Vagina (tissue), 2 donors: ENCODE measurements around the gene CREB5. TPM values are rescaled to one million over a fixed set of nuclear protein-coding genes. Genes with fewer than 3 reads are reported as not detected.

Experiments used
- DNase-seq, 2 donors: peaks; one replicate each; pipeline ENCODE4 v3.0.0-alpha.2; 2017; ENCODE audit errors: extremely low spot score in 2 of 2
- H3K27ac ChIP-seq: fragments of 200-600 bp; sonication (generic); one replicate; pipeline ENCODE4 v1.5.1; 2019
- H3K27me3 ChIP-seq: fragments of 200-600 bp; sonication (generic); one replicate; pipeline ENCODE4 v1.5.1; 2019
- H3K36me3 ChIP-seq, 2 donors: fragments of 200-600 bp; sonication (generic); one replicate each; pipeline ENCODE4 v1.5.1; 2017 to 2019
- H3K4me1 ChIP-seq: fragments of 200-600 bp; sonication (generic); one replicate; pipeline ENCODE4 v1.5.1; 2019
- H3K4me3 ChIP-seq, 2 donors: fragments of 200-600 bp; sonication (generic); 1 replicate in 1 of 2; 2 replicates in 1 of 2; pipeline ENCODE4 v1.5.1; 2016 to 2019
- H3K9me3 ChIP-seq: fragments of 200-600 bp; sonication (generic); one replicate; pipeline ENCODE4 v1.5.1; 2019
- CTCF ChIP-seq, 3 experiments: fragments of 450-650 bp in 2 of 3; fragments of 200-600 bp in 1 of 3; sonication (generic) in 1 of 3; IDR thresholded peaks; one replicate each; pipeline ENCODE4 v1.5.1; 2017 to 2019; ENCODE audit warnings: antibody characterized with exemption in 3 of 3, mild to moderate bottlenecking in 2 of 3, moderate library complexity in 2 of 3
- POLR2A ChIP-seq, 2 donors: fragments of 450-650 bp; IDR thresholded peaks; one replicate each; pipeline ENCODE4 v1.6.1; 2017; ENCODE audit warnings: antibody characterized with exemption in 2 of 2, mild to moderate bottlenecking in 2 of 2, moderate library complexity in 2 of 2
- POLR2AphosphoS5 ChIP-seq, 2 donors: sonication (generic); formaldehyde crosslinking; IDR thresholded peaks; one replicate each; pipeline ENCODE4 v1.9.0; 2017; ENCODE audit warnings: antibody characterized with exemption in 2 of 2, mild to moderate bottlenecking in 2 of 2, low read depth in 1 of 2; ENCODE audit not compliant: insufficient read depth in 1 of 2
- intact Hi-C: fragments of 100-400 bp; cut with DNase I; formaldehyde crosslinking; loops from one replicate; pipeline ENCODE4 v1.15.1; 2023
- total RNA-seq: library from RNA; depleted of rRNA; stranded (reverse); fragments of >200 nt; gene quantifications from one replicate; pipeline ENCODE4 v1.2.3, GENCODE V29; 2016

CREB5 gene
- total RNA-seq, 1 donor from 2014 or later: 23.1 TPM

- no peak for TF ChIP-seq POLR2A (IDR thresholded peaks at IDR 0.05)
- TF ChIP-seq CTCF (IDR thresholded peaks at IDR 0.05): no peak
- TF ChIP-seq POLR2AphosphoS5 (IDR thresholded peaks at IDR 0.05; ENCODE audit: insufficient read depth in 1 of 2, low read depth in 1 of 2): no peak
These were observed 10.8 kb downstream of the CREB5 start for GRCh38 chr7:28423112-28423511.

GRCh38 chr7:28423918-28424514, 11.7 kb downstream of the CREB5 start:
- no peak for TF ChIP-seq POLR2AphosphoS5 (IDR thresholded peaks at IDR 0.05; ENCODE audit: insufficient read depth in 1 of 2, low read depth in 1 of 2)
- no peak for DNase-seq
- intact Hi-C loops: no loop called here
- H3K27me3 ChIP-seq: no peaks in the 10 kb centered on the region
- H3K27ac ChIP-seq: no peak overlapping the region
- peaks cover 9% of the 10 kb centered on the region for H3K4me1 ChIP-seq
- H3K36me3 ChIP-seq: no peaks in the 10 kb centered on the region
- H3K9me3 ChIP-seq: no peaks in the 10 kb centered on the region
- no peak overlapping the region for H3K4me3 ChIP-seq

More at GRCh38 chr7:28423112-28423511, 10.8 kb downstream of the CREB5 start:
- intact Hi-C loops: no loop called here
- Histone ChIP-seq H3K36me3 (no peaks in the 10 kb centered on the region), H3K4me1 (peaks cover 17% of the 10 kb centered on the region), H3K27ac (no peak overlapping the region), H3K4me3 (no peak overlapping the region), H3K27me3 (no peaks in the 10 kb centered on the region), H3K9me3 (no peaks in the 10 kb centered on the region)
- DNase-seq: no peak

- H3K27ac ChIP-seq: no peak overlapping the region
- no peaks in the 10 kb centered on the region for H3K4me1 ChIP-seq
- no peak overlapping the region for H3K4me3 ChIP-seq
- intact Hi-C loops: no loop called here
- DNase-seq: no peak
- no peaks in the 10 kb centered on the region for H3K27me3 ChIP-seq
- no peak for TF ChIP-seq POLR2AphosphoS5 (IDR thresholded peaks at IDR 0.05; ENCODE audit: insufficient read depth in 1 of 2, low read depth in 1 of 2)
- H3K9me3 ChIP-seq: no peaks in the 10 kb centered on the region
- no peaks in the 10 kb centered on the region for H3K36me3 ChIP-seq
These were observed 13.2 kb downstream of the CREB5 start for GRCh38 chr7:28425496-28425895.

GRCh38 chr7:28427236-28427635, 14.9 kb downstream of the CREB5 start:
- no peaks in the 10 kb centered on the region for H3K9me3 ChIP-seq
- TF ChIP-seq CTCF (IDR thresholded peaks at IDR 0.05): no peak
- no peak for TF ChIP-seq POLR2A (IDR thresholded peaks at IDR 0.05)
- no peak for TF ChIP-seq POLR2AphosphoS5 (IDR thresholded peaks at IDR 0.05; ENCODE audit: insufficient read depth in 1 of 2, low read depth in 1 of 2)
- no peaks in the 10 kb centered on the region for H3K27me3 ChIP-seq
- no peak for DNase-seq
- intact Hi-C loops: no loop called here
- no peaks in the 10 kb centered on the region for H3K36me3 ChIP-seq
- H3K4me1 ChIP-seq: no peaks in the 10 kb centered on the region
- no peak overlapping the region for H3K27ac ChIP-seq
- H3K4me3 ChIP-seq: no peak overlapping the region

- Histone ChIP-seq H3K27ac (no peak overlapping the region), H3K27me3 (no peaks in the 10 kb centered on the region)
These were observed 18.3 kb downstream of the CREB5 start for GRCh38 chr7:28430616-28431015.

More at GRCh38 chr7:28430616-28431015, 18.3 kb downstream of the CREB5 start:
- no peaks in the 10 kb centered on the region for H3K4me1 ChIP-seq
- H3K36me3 ChIP-seq: no peaks in the 10 kb centered on the region
- no peak overlapping the region for H3K4me3 ChIP-seq
- intact Hi-C loops: no loop called here
- no peaks in the 10 kb centered on the region for H3K9me3 ChIP-seq
- no peak for TF ChIP-seq POLR2A (IDR thresholded peaks at IDR 0.05)
- TF ChIP-seq POLR2AphosphoS5 (IDR thresholded peaks at IDR 0.05; ENCODE audit: insufficient read depth in 1 of 2, low read depth in 1 of 2): no peak
- no peak for TF ChIP-seq CTCF (IDR thresholded peaks at IDR 0.05)
- DNase-seq: no peak
